Osteocyte (in vitro differentiated cells): ENCODE results near the gene KCNK10. TPM values are rescaled to one million over a fixed set of nuclear protein-coding genes. Genes with fewer than 3 reads are reported as not detected.

Experiments
- DNase-seq: peaks from one replicate; pipeline ENCODE4 v3.0.0; 2021; ENCODE audit warnings: mixed read lengths; ENCODE audit not compliant: unreplicated experiment; ENCODE audit errors: extremely low spot score
- H3K27ac Mint-ChIP-seq: one replicate; pipeline ENCODE4 v1.8.0; 2021; ENCODE audit warnings: mild to moderate bottlenecking, mixed read lengths; ENCODE audit not compliant: unreplicated experiment
- H3K27me3 Mint-ChIP-seq: one replicate; pipeline ENCODE4 v1.8.0; 2021; ENCODE audit warnings: mixed read lengths; ENCODE audit not compliant: unreplicated experiment
- H3K36me3 Mint-ChIP-seq: one replicate; pipeline ENCODE4 v1.8.0; 2021; ENCODE audit warnings: mixed read lengths; ENCODE audit not compliant: unreplicated experiment
- H3K4me1 Mint-ChIP-seq: one replicate; pipeline ENCODE4 v1.8.0; 2021; ENCODE audit warnings: mixed read lengths; ENCODE audit not compliant: unreplicated experiment
- H3K4me3 Mint-ChIP-seq: one replicate; pipeline ENCODE4 v1.8.0; 2021; ENCODE audit warnings: mild to moderate bottlenecking, moderate library complexity, mixed read lengths; ENCODE audit not compliant: unreplicated experiment
- H3K9me3 Mint-ChIP-seq: one replicate; pipeline ENCODE4 v1.8.0; 2021; ENCODE audit warnings: mixed read lengths; ENCODE audit not compliant: unreplicated experiment
- CTCF ChIP-seq: fragments of 200-600 bp; sonication (generic); IDR thresholded peaks from 2 replicates; pipeline ENCODE4 v1.5.0; 2021; ENCODE audit warnings: antibody characterized with exemption, mild to moderate bottlenecking, moderate library complexity
- long read RNA-seq: library from polyadenylated mRNA; unstranded; transcript quantifications from one replicate; pipeline ENCODE4 v2.0.0, GENCODE V29; 2021
- total RNA-seq: library from RNA; stranded (reverse); gene quantifications from 2 replicates; pipeline ENCODE4 v1.2.1, GENCODE V29; 2021

Gene KCNK10
- total RNA-seq = not detected in 2 replicates
- long read RNA-seq = 0 reads

- Mint-ChIP-seq H3K9me3 (no peaks in the 10 kb centered on the region), H3K36me3 (no peaks in the 10 kb centered on the region), H3K27ac (no peak within 1 kb of the TSS), H3K4me1 (peaks cover 12% of the 10 kb centered on the region), H3K4me3 (peak within 1 kb of the TSS; percentile 73), H3K27me3 (peaks cover 39% of the 10 kb centered on the region)
- DNase-seq = no peak
- no peak for TF ChIP-seq CTCF
Observed at GRCh38 chr14:88323086-88323522, at the start of gene KCNK10. KCNK10 (minus strand) TSS chr14:88323269; CDS start chr14:88322798, 471 bp downstream.

GRCh38 chr14:88369496-88369895, 46.4 kb upstream of the KCNK10 start:
- no peaks in the 10 kb centered on the region for H3K36me3 Mint-ChIP-seq
- no peaks in the 10 kb centered on the region for H3K9me3 Mint-ChIP-seq
- peaks cover 42% of the 10 kb centered on the region for H3K27me3 Mint-ChIP-seq
- TF ChIP-seq CTCF = no peak
- DNase-seq = no peak
- no peaks in the 10 kb centered on the region for H3K4me1 Mint-ChIP-seq
- no peak overlapping the region for H3K27ac Mint-ChIP-seq
- H3K4me3 Mint-ChIP-seq = no peak overlapping the region

- DNase-seq = no peak
- Mint-ChIP-seq H3K4me1 (no peaks in the 10 kb centered on the region), H3K27me3 (peaks cover 34% of the 10 kb centered on the region), H3K27ac (no peak overlapping the region), H3K4me3 (no peak overlapping the region), H3K9me3 (no peaks in the 10 kb centered on the region), H3K36me3 (no peaks in the 10 kb centered on the region)
- no peak for TF ChIP-seq CTCF
Observed at GRCh38 chr14:88364710-88365413, 41.8 kb upstream of the KCNK10 start.

DNA sequence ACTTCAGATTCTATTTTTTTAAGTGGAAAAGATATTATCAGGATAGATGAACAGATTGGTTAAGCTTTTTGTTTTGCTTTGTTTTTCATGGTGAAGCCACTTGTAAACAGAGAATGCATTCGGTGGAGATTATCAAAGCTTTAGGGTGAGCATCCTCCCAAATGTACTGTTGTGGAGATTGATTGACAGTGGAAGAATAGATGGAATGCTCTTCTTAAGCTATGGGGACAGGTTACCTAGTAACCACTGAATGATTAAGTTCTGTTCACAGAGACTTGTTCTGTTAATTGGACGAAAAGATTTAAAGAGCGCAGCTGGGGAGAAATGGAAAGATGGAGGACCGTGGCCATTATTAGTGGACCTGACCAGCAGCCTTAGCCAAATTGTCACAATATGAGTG, 40.6 kb upstream of the KCNK10 start:
- DNase-seq = no peak
- no peak for TF ChIP-seq CTCF
- Mint-ChIP-seq H3K36me3 (no peaks in the 10 kb centered on the region), H3K4me1 (no peaks in the 10 kb centered on the region), H3K27me3 (peaks cover 29% of the 10 kb centered on the region), H3K27ac (no peak overlapping the region), H3K9me3 (no peaks in the 10 kb centered on the region), H3K4me3 (no peak overlapping the region)

GRCh38 chr14:88359500-88359899, 36.4 kb upstream of the KCNK10 start:
- no peak for TF ChIP-seq CTCF
- no peak overlapping the region for H3K27ac Mint-ChIP-seq
- DNase-seq = no peak
- H3K27me3 Mint-ChIP-seq = peaks cover 23% of the 10 kb centered on the region
- H3K4me1 Mint-ChIP-seq = no peaks in the 10 kb centered on the region
- H3K9me3 Mint-ChIP-seq = no peaks in the 10 kb centered on the region
- H3K36me3 Mint-ChIP-seq = no peaks in the 10 kb centered on the region
- no peak overlapping the region for H3K4me3 Mint-ChIP-seq
